GM21423 (cell line): ENCODE data around the gene ZC3H7B.
"Not testable (repeated sequence)": the region's sequence is repeated elsewhere in the genome, so short reads cannot be mapped to it uniquely, and the experiment has no call there.

Experiments
- ATAC-seq: cut with Tn5 transposase; IDR thresholded peaks from one replicate; pipeline ENCODE4 v1.9.1; 2021; ENCODE audit warnings: mild to moderate bottlenecking, moderate library complexity; ENCODE audit not compliant: unreplicated experiment

The ZC3H7B gene

GRCh38 chr22:41285820-41286638, 15.3 kb upstream of the ZC3H7B start, which contains the start of gene RANGAP1:
TSS of gene RANGAP1 (minus strand) at chr22:41286187. CDS start at chr22:41281044, 5,143 bp downstream.
- ATAC-seq: peak; percentile 93

GRCh38 chr22:41286639-41287091, 14.7 kb upstream of the ZC3H7B start:
- ATAC-seq: peak; percentile 14

GRCh38 chr22:41288245-41288946, 12.9 kb upstream of the ZC3H7B start:
- ATAC-seq: no peak

- ATAC-seq: no peak
Observed at GRCh38 chr22:41289671-41290070, 11.7 kb upstream of the ZC3H7B start.

GRCh38 chr22:41290262-41291221, 10.8 kb upstream of the ZC3H7B start:
- ATAC-seq: no peak

- ATAC-seq: not testable (repeated sequence)
Observed at GRCh38 chr22:41294816-41295215, 6.5 kb upstream of the ZC3H7B start.

GRCh38 chr22:41296826-41297667, 4.3 kb upstream of the ZC3H7B start:
- no peak for ATAC-seq

GRCh38 chr22:41300661-41301060, 664 bp upstream of the ZC3H7B start:
- no peak for ATAC-seq

- ATAC-seq: no peak
Observed at GRCh38 chr22:41302021-41302767, 869 bp downstream of the ZC3H7B start.

GRCh38 chr22:41302811-41303210, 1.5 kb downstream of the ZC3H7B start:
- no peak for ATAC-seq

GRCh38 chr22:41305646-41306045, 4.3 kb downstream of the ZC3H7B start:
- ATAC-seq: no peak

GRCh38 chr22:41308054-41308453, 6.7 kb downstream of the ZC3H7B start:
- ATAC-seq: no peak

GRCh38 chr22:41308544-41308947, 7.2 kb downstream of the ZC3H7B start:
- ATAC-seq: no peak

- ATAC-seq: no peak
Observed at GRCh38 chr22:41310336-41310735, 9.0 kb downstream of the ZC3H7B start.

- no peak for ATAC-seq
Observed at GRCh38 chr22:41311487-41311886, 10.2 kb downstream of the ZC3H7B start.

- ATAC-seq: no peak
Observed at GRCh38 chr22:41314821-41315220, 13.5 kb downstream of the ZC3H7B start.

- ATAC-seq: no peak
Observed at GRCh38 chr22:41315586-41315985, 14.3 kb downstream of the ZC3H7B start.

- no peak for ATAC-seq
Observed at GRCh38 chr22:41320416-41321240, 19.3 kb downstream of the ZC3H7B start.
